OCI-LY3 (cell line): ENCODE data around the gene IL36A.

ENCODE experiments used
- H2AFZ ChIP-seq: fragments of 200-600, 300-600 bp; shearing (Covaris generic); 2 replicates; pipeline ENCODE4 v1.6.0; 2014; ENCODE audit warnings: antibody characterized with exemption, low read depth, low read length
- H3K27ac ChIP-seq: fragments of 200-600, 300-600 bp; sonication (generic); 2 replicates; pipeline ENCODE4 v1.5.1; 2014; ENCODE audit warnings: mild to moderate bottlenecking, low read length, moderate library complexity, mixed read lengths
- H3K27me3 ChIP-seq: fragments of 200-600, 300-600 bp; sonication (generic); 2 replicates; pipeline ENCODE4 v1.6.1; 2014; ENCODE audit warnings: low read depth, low read length, mixed read lengths
- H3K36me3 ChIP-seq: fragments of 200-600, 300-600 bp; sonication (generic); replicated peaks from 2 replicates; pipeline ENCODE3; 2014; ENCODE audit warnings: low read depth, low read length, mixed read lengths
- H3K4me1 ChIP-seq: fragments of 300-600, 200-600 bp; sonication (generic); 2 replicates; pipeline ENCODE4 v1.6.1; 2014; ENCODE audit warnings: low read length, mixed read lengths
- H3K4me2 ChIP-seq: fragments of 200-600, 300-600 bp; sonication (generic); 2 replicates; pipeline ENCODE4 v1.6.1; 2014; ENCODE audit warnings: low read length, mixed read lengths
- H3K4me3 ChIP-seq: fragments of 300-600, 200-600 bp; sonication (generic); 2 replicates; pipeline ENCODE4 v1.5.1; 2014; ENCODE audit warnings: antibody characterized with exemption, mild to moderate bottlenecking, low read length, moderate library complexity
- H3K79me2 ChIP-seq: fragments of 300-600, 200-600 bp; shearing (Covaris generic); 2 replicates; pipeline ENCODE4 v1.6.1; 2014; ENCODE audit warnings: mild to moderate bottlenecking, low read length, mixed read lengths
- H3K9ac ChIP-seq: fragments of 300-600, 200-600 bp; shearing (Covaris generic); 2 replicates; pipeline ENCODE4 v1.6.0; 2014; ENCODE audit warnings: mild to moderate bottlenecking, low read length, moderate library complexity
- H3K9me3 ChIP-seq: fragments of 200-600, 300-600 bp; shearing (Covaris generic); 2 replicates; pipeline ENCODE4 v1.6.1; 2014; ENCODE audit warnings: low read length, mixed read lengths; ENCODE audit not compliant: insufficient read depth
- H4K20me1 ChIP-seq: fragments of 200-600, 300-600 bp; sonication (generic); 2 replicates; pipeline ENCODE4 v1.6.1; 2016; ENCODE audit warnings: low read length, mixed read lengths; ENCODE audit not compliant: insufficient read depth
- EZH2phosphoT487 ChIP-seq: fragments of 200-600 bp; shearing (Covaris generic); IDR thresholded peaks from 2 replicates; pipeline ENCODE4 v1.6.1; 2018; ENCODE audit warnings: antibody characterized with exemption, mixed run types, low read depth
- TF ChIP-seq, protein P1 (sequence below): fragments of 200-600, 300-600 bp; sonication (generic); IDR thresholded peaks from 2 replicates; pipeline ENCODE4 v1.5.1; 2014; ENCODE audit warnings: antibody characterized with exemption, low read length, low read depth

The IL36A gene

DNA sequence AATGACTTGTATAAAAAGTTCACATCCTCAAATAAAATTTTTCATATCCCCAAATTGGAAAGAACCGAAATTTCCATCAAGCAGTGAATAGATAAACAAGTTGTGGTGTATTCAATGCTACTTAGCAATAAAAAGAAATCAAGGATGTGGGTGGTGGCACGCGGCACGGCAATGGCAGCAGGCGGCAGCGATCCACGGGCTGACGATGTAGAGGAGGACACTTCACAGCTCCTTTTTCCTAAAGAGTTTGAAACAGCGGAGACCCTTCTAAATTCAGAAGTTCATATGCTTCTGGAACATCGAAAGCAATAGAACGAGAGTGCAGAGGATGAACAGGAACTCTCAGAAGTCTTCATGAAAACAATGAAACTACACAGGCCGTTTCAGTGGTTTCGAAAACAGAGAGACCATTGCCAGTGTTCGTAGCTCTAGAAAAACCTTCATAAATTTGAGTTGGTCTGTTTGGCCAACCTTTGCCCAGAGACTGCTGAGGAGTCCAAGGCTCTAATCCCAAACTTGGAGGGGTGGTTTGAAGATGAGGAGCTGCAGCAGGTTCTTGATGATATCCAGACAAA is 9.8 kb upstream of the IL36A start:
- no peaks in the 10 kb centered on the region for H3K27me3 ChIP-seq
- H3K36me3 ChIP-seq, result no peaks in the 10 kb centered on the region
- no peak overlapping the region for H3K27ac ChIP-seq
- H2AFZ ChIP-seq, result peak overlapping the region; percentile 29
- H3K4me3 ChIP-seq, result peak overlapping the region; percentile 41
- TF ChIP-seq, protein P1, sequence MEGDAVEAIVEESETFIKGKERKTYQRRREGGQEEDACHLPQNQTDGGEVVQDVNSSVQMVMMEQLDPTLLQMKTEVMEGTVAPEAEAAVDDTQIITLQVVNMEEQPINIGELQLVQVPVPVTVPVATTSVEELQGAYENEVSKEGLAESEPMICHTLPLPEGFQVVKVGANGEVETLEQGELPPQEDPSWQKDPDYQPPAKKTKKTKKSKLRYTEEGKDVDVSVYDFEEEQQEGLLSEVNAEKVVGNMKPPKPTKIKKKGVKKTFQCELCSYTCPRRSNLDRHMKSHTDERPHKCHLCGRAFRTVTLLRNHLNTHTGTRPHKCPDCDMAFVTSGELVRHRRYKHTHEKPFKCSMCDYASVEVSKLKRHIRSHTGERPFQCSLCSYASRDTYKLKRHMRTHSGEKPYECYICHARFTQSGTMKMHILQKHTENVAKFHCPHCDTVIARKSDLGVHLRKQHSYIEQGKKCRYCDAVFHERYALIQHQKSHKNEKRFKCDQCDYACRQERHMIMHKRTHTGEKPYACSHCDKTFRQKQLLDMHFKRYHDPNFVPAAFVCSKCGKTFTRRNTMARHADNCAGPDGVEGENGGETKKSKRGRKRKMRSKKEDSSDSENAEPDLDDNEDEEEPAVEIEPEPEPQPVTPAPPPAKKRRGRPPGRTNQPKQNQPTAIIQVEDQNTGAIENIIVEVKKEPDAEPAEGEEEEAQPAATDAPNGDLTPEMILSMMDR, result no peak
- no peak for TF ChIP-seq EZH2phosphoT487
- H3K9ac ChIP-seq, result no peak overlapping the region
- peaks cover 17% of the 10 kb centered on the region for H3K4me1 ChIP-seq
- H4K20me1 ChIP-seq, result no peaks in the 10 kb centered on the region
- peaks cover 15% of the 10 kb centered on the region for H3K9me3 ChIP-seq
- H3K79me2 ChIP-seq, result no peaks in the 10 kb centered on the region
- H3K4me2 ChIP-seq, result peak overlapping the region; percentile 53

DNA sequence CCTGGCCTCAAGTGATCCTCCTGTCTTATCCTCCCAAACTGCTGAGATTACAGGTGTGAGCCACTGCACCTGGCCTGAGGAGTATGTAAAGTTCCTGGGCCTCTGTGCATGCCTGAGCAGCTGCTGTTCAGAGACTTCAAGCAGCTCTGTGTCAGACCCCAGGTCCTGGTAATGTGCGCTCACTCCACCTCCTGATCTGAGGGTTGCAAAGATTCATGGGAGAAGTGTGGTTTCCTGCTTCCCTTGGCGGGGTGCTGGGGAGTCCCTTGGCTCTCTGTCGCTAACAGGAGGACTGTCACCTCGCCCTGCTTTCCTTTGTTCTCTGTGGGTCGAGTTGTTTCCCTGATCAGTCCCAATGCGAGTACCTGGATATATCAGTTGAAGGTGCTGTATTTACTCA is 8.6 kb upstream of the IL36A start:
- no peak overlapping the region for H3K27ac ChIP-seq
- no peaks in the 10 kb centered on the region for H3K27me3 ChIP-seq
- TF ChIP-seq, protein P1, result no peak
- no peak for TF ChIP-seq EZH2phosphoT487
- no peaks in the 10 kb centered on the region for H3K79me2 ChIP-seq
- H2AFZ ChIP-seq, result no peak overlapping the region
- H4K20me1 ChIP-seq, result no peaks in the 10 kb centered on the region
- H3K9me3 ChIP-seq, result peaks cover 23% of the 10 kb centered on the region
- H3K4me3 ChIP-seq, result no peak overlapping the region
- peaks cover 4% of the 10 kb centered on the region for H3K36me3 ChIP-seq
- H3K4me2 ChIP-seq, result no peak overlapping the region; the same call in 1 of the 2 replicates
- no peak overlapping the region for H3K9ac ChIP-seq
- peaks cover 17% of the 10 kb centered on the region for H3K4me1 ChIP-seq

DNA sequence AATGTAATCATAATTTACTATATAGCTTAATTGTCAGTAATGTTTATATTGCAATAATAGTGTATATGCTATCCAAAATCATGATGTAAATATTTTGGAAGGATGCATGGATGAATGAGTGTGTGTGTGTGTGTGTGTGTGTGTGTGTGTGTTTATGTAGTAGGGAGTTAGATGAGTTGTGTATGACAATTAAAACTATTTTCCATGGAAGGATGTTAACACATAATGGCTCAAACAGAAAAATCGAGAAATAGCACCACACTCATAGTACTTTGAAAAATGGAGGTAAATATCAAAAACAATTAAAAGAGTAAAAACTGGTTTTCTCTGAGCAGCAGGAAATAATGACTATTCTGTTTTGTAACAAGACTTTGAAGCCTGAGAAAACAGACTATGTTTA is 8.1 kb upstream of the IL36A start:
- H3K4me1 ChIP-seq, result peaks cover 17% of the 10 kb centered on the region
- H3K27me3 ChIP-seq, result no peaks in the 10 kb centered on the region
- no peak overlapping the region for H2AFZ ChIP-seq
- no peak overlapping the region for H3K4me3 ChIP-seq
- peaks cover 4% of the 10 kb centered on the region for H3K36me3 ChIP-seq
- H3K79me2 ChIP-seq, result no peaks in the 10 kb centered on the region
- no peak overlapping the region for H3K4me2 ChIP-seq
- H3K9ac ChIP-seq, result no peak overlapping the region
- H3K9me3 ChIP-seq, result peaks cover 19% of the 10 kb centered on the region
- TF ChIP-seq, protein P1, result no peak
- TF ChIP-seq EZH2phosphoT487, result no peak
- no peaks in the 10 kb centered on the region for H4K20me1 ChIP-seq
- H3K27ac ChIP-seq, result no peak overlapping the region

DNA sequence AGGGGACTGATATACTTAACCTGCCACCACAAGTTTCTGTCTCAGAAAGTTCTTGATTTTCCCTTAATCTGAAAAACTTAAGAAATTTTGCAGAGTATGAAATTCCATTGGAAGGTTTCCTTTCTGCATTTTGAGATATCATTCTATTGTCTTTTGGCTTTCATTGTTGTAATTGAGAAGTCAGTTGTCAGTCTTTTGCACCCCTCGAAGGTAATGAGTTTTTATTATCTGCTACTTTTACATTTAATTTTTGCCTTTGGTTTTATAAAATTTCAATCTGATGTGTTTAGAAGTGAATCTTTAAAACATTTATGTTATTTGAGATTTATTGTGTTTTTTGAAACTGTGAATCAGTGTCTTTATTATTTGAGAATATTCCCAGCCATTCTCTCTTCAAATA is 4.8 kb upstream of the IL36A start:
- no peak overlapping the region for H3K4me3 ChIP-seq
- TF ChIP-seq, protein P1, result no peak
- TF ChIP-seq EZH2phosphoT487, result no peak
- H3K9ac ChIP-seq, result no peak overlapping the region
- H3K27me3 ChIP-seq, result no peaks in the 10 kb centered on the region
- H3K79me2 ChIP-seq, result no peaks in the 10 kb centered on the region
- H3K27ac ChIP-seq, result no peak overlapping the region
- peaks cover 4% of the 10 kb centered on the region for H3K36me3 ChIP-seq
- peaks cover 15% of the 10 kb centered on the region for H3K9me3 ChIP-seq
- peaks cover 17% of the 10 kb centered on the region for H3K4me1 ChIP-seq
- H2AFZ ChIP-seq, result no peak overlapping the region
- H4K20me1 ChIP-seq, result no peaks in the 10 kb centered on the region
- H3K4me2 ChIP-seq, result no peak overlapping the region
